Gastrocnemius medialis (tissue), 4 donors: ENCODE measurements around the gene ASS1. TPM values are rescaled to one million over a fixed set of nuclear protein-coding genes. Genes with fewer than 3 reads are reported as not detected.

ENCODE experiments used
- ATAC-seq, 2 donors: fragments of 150-250 bp; one replicate each; pipeline ENCODE4 v1.9.1; 2016
- DNase-seq, 2 donors: peaks; one replicate each; pipeline ENCODE4 v3.0.0-alpha.2; 2019
- H3K27ac ChIP-seq, 4 donors: fragments of 200-600 bp; sonication (generic); 1 replicate in 1 of 4; 2 replicates in 3 of 4; pipeline ENCODE4 v1.5.1; 2016 to 2018; ENCODE audit warnings: mild to moderate bottlenecking in 2 of 4, moderate library complexity in 1 of 4
- H3K27me3 ChIP-seq, 3 donors: fragments of 200-600 bp; sonication (generic) in 2 of 3; 1 replicate in 1 of 3; 2 replicates in 2 of 3; pipeline versions ENCODE4 v1.5.1 to v1.6.0; 2016 to 2019; ENCODE audit warnings: mild to moderate bottlenecking in 1 of 3, moderate library complexity in 1 of 3
- H3K36me3 ChIP-seq, 2 donors: fragments of 200-600 bp; sonication (generic) in 1 of 2; one replicate each; pipeline ENCODE4 v1.5.1; 2017 to 2018
- H3K4me1 ChIP-seq, 2 donors: fragments of 200-600 bp; sonication (generic) in 1 of 2; one replicate each; pipeline ENCODE4 v1.5.1; 2016 to 2017; ENCODE audit warnings: mild to moderate bottlenecking in 2 of 2
- H3K4me3 ChIP-seq, 4 donors: fragments of 200-600 bp; sonication (generic) in 3 of 4; 1 replicate in 1 of 4; 2 replicates in 3 of 4; pipeline ENCODE4 v1.5.1; 2016 to 2019; ENCODE audit warnings: mild to moderate bottlenecking in 2 of 4
- H3K9me3 ChIP-seq, 3 donors: fragments of 200-600 bp; sonication (generic) in 2 of 3; 1 replicate in 1 of 3; 2 replicates in 2 of 3; pipeline ENCODE4 v1.5.1; 2016 to 2019
- CTCF ChIP-seq, 5 experiments: fragments of 450-650 bp in 3 of 5; fragments of 200-600 bp in 2 of 5; sonication (generic) in 2 of 5; IDR thresholded peaks in 4 of 5; conservative IDR thresholded peaks in 1 of 5; 1 replicate in 4 of 5; 2 replicates in 1 of 5; pipeline ENCODE4 v1.5.1; 2016 to 2019; ENCODE audit warnings: antibody characterized with exemption in 5 of 5, mild to moderate bottlenecking in 3 of 5, moderate library complexity in 3 of 5
- POLR2A ChIP-seq, 2 donors: fragments of 450-650 bp; IDR thresholded peaks; one replicate each; pipeline ENCODE4 v1.6.1; 2017; ENCODE audit warnings: antibody characterized with exemption in 2 of 2, mild to moderate bottlenecking in 2 of 2, moderate library complexity in 2 of 2
- in situ Hi-C, 4 donors: fragments of 200-750 bp; cut with MboI; loops; one replicate each; pipeline versions ENCODE4 v1.15.0 to v1.8.0; 2017; ENCODE audit warnings: low sequenced_read_pairs in 4 of 4
- intact Hi-C: fragments of 100-400 bp; cut with DNase I; formaldehyde crosslinking; loops from one replicate; pipeline ENCODE4 v1.15.1; 2023; ENCODE audit warnings: low total_unique reads
- total RNA-seq, 4 donors: library from RNA; depleted of rRNA; stranded (reverse); fragments of >200 nt; gene quantifications; one replicate each; pipeline versions ENCODE4 v1.1.0 to v1.2.3, GENCODE V29; 2016

ASS1 gene
- total RNA-seq, 4 donors from 2014 or later, result 44.5 to 83.4 (median 68.5) TPM

DNA sequence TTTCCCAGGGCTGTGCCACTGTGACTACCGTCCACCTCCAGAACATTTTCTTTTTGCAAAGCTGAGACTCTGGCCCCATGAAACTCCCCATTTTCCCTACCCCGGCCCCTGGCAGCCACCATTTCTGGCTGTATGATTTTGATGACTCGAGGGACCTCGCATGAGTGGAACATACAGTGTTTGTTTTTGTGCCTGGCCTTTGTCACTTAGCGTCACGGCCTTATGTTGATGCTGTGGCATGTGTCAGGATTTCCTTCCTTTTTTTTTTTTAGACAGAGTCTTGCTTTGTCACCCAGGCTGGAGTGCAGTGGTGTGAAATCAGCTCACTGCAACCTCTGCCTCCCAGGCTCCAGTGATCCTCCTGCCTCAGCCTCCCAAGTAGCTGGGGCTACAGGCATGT lies 42.7 kb downstream of the ASS1 start:
- Histone ChIP-seq H3K27me3 (no peaks in the 10 kb centered on the region), H3K27ac (no peak overlapping the region), H3K4me3 (no peak overlapping the region), H3K36me3 (peaks cover 0 to 12% of the 10 kb centered on the region in 2 donors), H3K9me3 (no peaks in the 10 kb centered on the region), H3K4me1 (no peaks in the 10 kb centered on the region)
- in situ Hi-C loops (no loop called here), intact Hi-C loops (no loop called here)
- TF ChIP-seq POLR2A (IDR thresholded peaks at IDR 0.05) (no peak), CTCF (IDR thresholded peaks at IDR 0.05 in 4 of 5, conservative IDR thresholded peaks at IDR 0.05 in 1 of 5) (no peak)
- ATAC-seq, result no peak
- DNase-seq, result no peak

- intact Hi-C loops (no loop called here), in situ Hi-C loops (no loop called here)
- H3K9me3 ChIP-seq, result no peaks in the 10 kb centered on the region
- H3K4me3 ChIP-seq, result no peak overlapping the region
- TF ChIP-seq POLR2A (IDR thresholded peaks at IDR 0.05) (no peak), CTCF (IDR thresholded peaks at IDR 0.05 in 4 of 5, conservative IDR thresholded peaks at IDR 0.05 in 1 of 5) (no peak)
- ATAC-seq (no peak), DNase-seq (no peak)
- H3K36me3 ChIP-seq, result peaks cover 0 to 12% of the 10 kb centered on the region in 2 donors
- H3K4me1 ChIP-seq, result no peaks in the 10 kb centered on the region
- no peak overlapping the region for H3K27ac ChIP-seq
- no peaks in the 10 kb centered on the region for H3K27me3 ChIP-seq
Measured at GRCh38 chr9:130488621-130489330, 44.0 kb downstream of the ASS1 start.

GRCh38 chr9:130490981-130491380 lies 46.2 kb downstream of the ASS1 start:
- no peak overlapping the region for H3K27ac ChIP-seq
- DNase-seq (no peak), ATAC-seq (no peak)
- TF ChIP-seq CTCF (IDR thresholded peaks at IDR 0.05 in 4 of 5, conservative IDR thresholded peaks at IDR 0.05 in 1 of 5), result no peak
- no peak for TF ChIP-seq POLR2A (IDR thresholded peaks at IDR 0.05)
- H3K36me3 ChIP-seq, result peaks cover 0 to 23% of the 10 kb centered on the region in 2 donors
- H3K27me3 ChIP-seq, result no peaks in the 10 kb centered on the region
- in situ Hi-C loops (no loop called here), intact Hi-C loops (no loop called here)
- no peaks in the 10 kb centered on the region for H3K4me1 ChIP-seq
- H3K9me3 ChIP-seq, result no peaks in the 10 kb centered on the region
- no peak overlapping the region for H3K4me3 ChIP-seq

- in situ Hi-C loops, result no loop called here
- no peak for DNase-seq
- Histone ChIP-seq H3K4me3 (no peak overlapping the region), H3K4me1 (no peaks in the 10 kb centered on the region), H3K27me3 (no peaks in the 10 kb centered on the region), H3K36me3 (peaks cover 0 to 23% of the 10 kb centered on the region in 2 donors), H3K9me3 (no peaks in the 10 kb centered on the region), H3K27ac (no peak overlapping the region)
- no peak for TF ChIP-seq POLR2A (IDR thresholded peaks at IDR 0.05)
- TF ChIP-seq CTCF (IDR thresholded peaks at IDR 0.05 in 4 of 5, conservative IDR thresholded peaks at IDR 0.05 in 1 of 5), result no peak
- intact Hi-C loops, result no loop called here
- ATAC-seq, result no peak
Measured at GRCh38 chr9:130491830-130492482, 47.2 kb downstream of the ASS1 start.
